ENCODE results near the gene CACNA1A. TPM values are rescaled to one million over a fixed set of nuclear protein-coding genes. Genes with fewer than 3 reads are reported as not detected.

The CACNA1A gene
- 1 to 10 TPM in 2 of 9 donors, under 1 TPM in 7; 0.17 to 1.2 (median 0.49) TPM for total RNA-seq
- polyA plus RNA-seq, result under 1 TPM; 0.67 to 0.88 TPM
- long read RNA-seq, donor 1, partial matches to known transcripts, result 0 of 1 reads
- long read RNA-seq, donor 1, other reads (novel, unspliced or antisense), result 1 of 1 reads
- long read RNA-seq, donor 2, result 0 reads
- long read RNA-seq, donor 3, result 0 reads

DNA sequence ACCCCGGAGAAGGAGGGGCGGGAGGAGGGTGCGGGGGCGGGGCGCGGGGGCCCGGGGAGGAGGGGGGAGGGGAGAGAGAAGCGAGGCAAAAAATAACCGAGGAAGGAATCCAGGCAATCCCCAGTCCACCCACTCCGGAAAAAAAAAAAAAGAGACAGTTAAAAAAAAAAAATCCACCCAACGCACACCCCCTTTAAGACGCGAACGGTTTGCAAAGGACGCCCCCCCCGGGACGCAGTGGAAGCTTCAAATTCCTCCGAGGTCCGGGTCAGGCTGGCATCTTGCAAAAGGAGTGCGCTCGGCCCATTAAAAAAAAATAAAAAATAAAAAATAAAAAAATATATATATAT, at the start of gene CACNA1A:
Gene CACNA1A, minus strand, starts transcription at position 9 of the 350 bp plus-strand sequence. CDS start 255 bp downstream, outside the sequence.
- DNase-seq, result no peak
- H3K4me1 ChIP-seq, result peaks cover 0 to 14% (median 4%) of the 10 kb centered on the region in 12 donors
- no peaks in the 10 kb centered on the region for H3K36me3 ChIP-seq
- H3K27ac ChIP-seq, result no peak within 1 kb of the TSS
- intact Hi-C loops (cut with DNase I), result no loop called here
- WGBS, 4 donors, result 1 to 2% (median 1%) methylated on average over 17 to 21 of the region's 21 CpGs
- TF ChIP-seq CTCF (IDR thresholded peaks at IDR 0.05) (no peak), POLR2A (IDR thresholded peaks at IDR 0.05) (no peak)
- H3K4me3 ChIP-seq, result peak within 1 kb of the TSS; percentile 6 to 51 (median 41)
- H3K9me3 ChIP-seq, result peaks cover 0 to 4% (median 0%) of the 10 kb centered on the region in 12 donors
- no peak for ATAC-seq
- peaks cover 10 to 82% (median 46%) of the 10 kb centered on the region in 9 donors for H3K27me3 ChIP-seq

DNA sequence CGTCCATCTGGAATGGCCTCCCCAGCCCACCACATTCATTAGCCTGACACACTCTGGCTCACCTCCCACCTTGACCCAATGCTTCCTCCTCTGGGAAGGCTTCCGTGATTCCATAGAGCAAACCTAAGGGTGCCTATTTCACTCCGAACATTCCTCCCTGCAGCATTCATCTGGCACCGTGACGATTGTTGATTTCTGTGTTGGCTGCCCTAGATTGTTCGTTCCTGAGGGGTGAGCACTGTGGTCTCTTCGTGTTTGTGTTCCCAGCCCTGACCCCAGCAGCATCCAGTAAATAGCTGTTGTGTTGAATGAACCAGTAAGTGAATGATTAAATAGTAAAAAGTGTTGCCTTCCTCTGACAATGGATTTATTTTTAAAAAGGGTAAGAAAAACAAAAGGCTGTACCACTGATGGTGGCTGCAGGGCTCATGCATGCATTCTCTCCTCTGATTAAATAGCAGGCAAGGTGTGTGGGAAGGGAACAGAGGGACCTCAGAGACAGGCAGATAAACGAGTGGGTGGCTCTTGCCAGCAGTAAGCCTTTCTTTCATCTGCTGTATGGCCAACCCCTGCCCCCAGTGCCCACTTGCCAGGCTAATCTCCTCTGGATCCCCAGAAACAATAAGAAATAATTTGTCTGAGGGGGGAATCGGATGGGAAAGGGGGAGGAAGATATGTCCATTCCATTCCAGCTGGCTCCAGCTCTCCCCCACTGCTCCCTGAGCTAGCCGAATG, 48.4 kb upstream of the CACNA1A start:
- no peak overlapping the region for H3K4me3 ChIP-seq
- DNase-seq (no peak), ATAC-seq (no peak)
- H3K27me3 ChIP-seq, result peaks cover 0 to 46% (median 10%) of the 10 kb centered on the region in 9 donors
- intact Hi-C loops (cut with DNase I), result no loop called here
- no peaks in the 10 kb centered on the region for H3K4me1 ChIP-seq
- H3K9me3 ChIP-seq, result no peaks in the 10 kb centered on the region
- no peak overlapping the region for H3K27ac ChIP-seq
- TF ChIP-seq POLR2A (IDR thresholded peaks at IDR 0.05) (no peak), CTCF (IDR thresholded peaks at IDR 0.05) (no peak)
- H3K36me3 ChIP-seq, result no peaks in the 10 kb centered on the region
- WGBS, 4 donors, result 55 to 60% (median 57%) methylated on average over 10 of the region's 10 CpGs

- Histone ChIP-seq H3K27me3 (peaks cover 0 to 48% (median 10%) of the 10 kb centered on the region in 9 donors), H3K4me1 (no peaks in the 10 kb centered on the region), H3K4me3 (no peak overlapping the region), H3K27ac (no peak overlapping the region), H3K36me3 (no peaks in the 10 kb centered on the region), H3K9me3 (no peaks in the 10 kb centered on the region)
- no peak for ATAC-seq
- TF ChIP-seq CTCF (IDR thresholded peaks at IDR 0.05), result no peak
- TF ChIP-seq POLR2A (IDR thresholded peaks at IDR 0.05), result no peak
- DNase-seq, result no peak
- intact Hi-C loops (cut with DNase I), result no loop called here
- 79 to 95% (median 92%) methylated on average over 2 of the region's 2 CpGs for WGBS, 4 donors
These were observed 47.7 kb upstream of the CACNA1A start for GRCh38 chr19:13553880-13554400.

- Histone ChIP-seq H3K4me3 (no peak overlapping the region), H3K27me3 (peaks cover 0 to 45% (median 2%) of the 10 kb centered on the region in 9 donors), H3K27ac (no peak overlapping the region), H3K4me1 (no peaks in the 10 kb centered on the region), H3K9me3 (peaks cover 0 to 22% (median 3%) of the 10 kb centered on the region in 12 donors), H3K36me3 (no peaks in the 10 kb centered on the region)
- TF ChIP-seq CTCF (IDR thresholded peaks at IDR 0.05) (no peak), POLR2A (IDR thresholded peaks at IDR 0.05) (no peak)
- DNase-seq, result no peak
- no peak for ATAC-seq
- 81 to 84% (median 82%) methylated on average over 3 of the region's 3 CpGs for WGBS, 4 donors
- intact Hi-C loops (cut with DNase I), result no loop called here
These were observed 41.9 kb upstream of the CACNA1A start for GRCh38 chr19:13548131-13548530.

All from heart left ventricle (tissue), 16 donors.